H1 (cell line): Measurements from ENCODE around the gene NKIRAS2. TPM values are rescaled to one million over a fixed set of nuclear protein-coding genes. Genes with fewer than 3 reads are reported as not detected.

Experiments used
- CTCF ChIA-PET: fragments of 300-600 bp; sonication (Branson Sonifier 250); formaldehyde crosslinking; loops from one replicate; lab custom pipeline; 2021; ENCODE audit not compliant: partially characterized antibody; lab: Charles Lee
- POLR2A ChIA-PET: fragments of 300-600 bp; sonication (Branson Sonifier 250); formaldehyde crosslinking; loops from one replicate; lab custom pipeline; 2021; ENCODE audit warnings: inconsistent platforms; ENCODE audit not compliant: partially characterized antibody; lab: Charles Lee
- DNase-seq, 2 experiments: peaks; one replicate each; pipeline versions ENCODE4 v3.0.0 to v3.0.0-alpha.2; 2010 to 2022; ENCODE audit warnings: low spot score in 2 of 2, low read depth in 1 of 2, mixed read lengths in 1 of 2
- FAIRE-seq: peaks from 2 replicates; lab custom pipeline; 2011; peaks lifted over from hg19 to GRCh38; lab: Jason Lieb, UNC
- H2AFZ ChIP-seq: 2 replicates; pipeline ENCODE4 v1.8.1; 2012; ENCODE audit warnings: low read length, inconsistent platforms
- H2AK5ac ChIP-seq: 2 replicates; pipeline ENCODE4 v1.6.1; 2013; ENCODE audit warnings: low read depth, low read length
- H2BK120ac ChIP-seq: replicated peaks from 2 replicates; pipeline ENCODE3; 2013; ENCODE audit warnings: low read depth, low read length, inconsistent platforms
- H2BK12ac ChIP-seq: 2 replicates; pipeline ENCODE4 v1.6.1; 2013; ENCODE audit warnings: low read depth, low read length
- H2BK15ac ChIP-seq: 2 replicates; pipeline ENCODE4 v1.6.1; 2013; ENCODE audit warnings: low read length
- H2BK20ac ChIP-seq: 2 replicates; pipeline ENCODE4 v1.6.1; 2013; ENCODE audit warnings: low read length
- H2BK5ac ChIP-seq: 2 replicates; pipeline ENCODE4 v1.6.1; 2013; ENCODE audit warnings: low read depth, low read length
- H3K14ac ChIP-seq: 2 replicates; pipeline ENCODE4 v1.6.1; 2013; ENCODE audit warnings: inconsistent platforms; ENCODE audit not compliant: insufficient read length
- H3K18ac ChIP-seq: 2 replicates; pipeline ENCODE4 v1.6.1; 2013; ENCODE audit warnings: low read length; ENCODE audit errors: extremely low read depth
- H3K23ac ChIP-seq: 2 replicates; pipeline ENCODE4 v1.6.1; 2013; ENCODE audit warnings: inconsistent platforms; ENCODE audit not compliant: insufficient read length
- H3K23me2 ChIP-seq: 2 replicates; pipeline ENCODE4 v1.6.1; 2013; ENCODE audit warnings: low read depth, low read length
- H3K27ac ChIP-seq: 2 replicates; pipeline ENCODE4 v1.6.1; 2011; ENCODE audit warnings: low read depth, low read length, inconsistent platforms
- H3K27me3 ChIP-seq, 4 experiments: replicated peaks in 1 of 4; 1 replicate in 1 of 4; 2 replicates in 3 of 4; pipeline versions ENCODE4 v1.6.1 to v1.8.1; 2011 to 2013; ENCODE audit warnings: low read length in 3 of 4, mild to moderate bottlenecking in 3 of 4, inconsistent platforms in 2 of 4, mixed read lengths in 2 of 4, moderate library complexity in 1 of 4; ENCODE audit not compliant: control insufficient read depth in 3 of 4, insufficient read depth in 3 of 4; ENCODE audit errors: extremely low read depth in 1 of 4
- H3K36me3 ChIP-seq, 4 experiments: 2 replicates each; pipeline versions ENCODE4 v1.6.1 to v1.8.1; 2011 to 2013; ENCODE audit warnings: mild to moderate bottlenecking in 4 of 4, low read length in 3 of 4, moderate library complexity in 2 of 4, control low read depth in 1 of 4, inconsistent platforms in 1 of 4; ENCODE audit not compliant: insufficient read depth in 4 of 4, control insufficient read depth in 2 of 4
- H3K4ac ChIP-seq: replicated peaks from 2 replicates; pipeline ENCODE3; 2013; ENCODE audit warnings: low read length, low read depth, mixed read lengths, inconsistent platforms; ENCODE audit not compliant: insufficient read length
- H3K4me1 ChIP-seq, 4 experiments: replicated peaks in 1 of 4; 1 replicate in 1 of 4; 2 replicates in 3 of 4; pipeline versions ENCODE4 v1.6.1 to v1.8.1; 2011 to 2013; ENCODE audit warnings: low read length in 3 of 4, inconsistent platforms in 2 of 4, mixed read lengths in 1 of 4; ENCODE audit not compliant: insufficient read depth in 4 of 4, control insufficient read depth in 3 of 4
- H3K4me2 ChIP-seq, 2 experiments: 2 replicates each; pipeline versions ENCODE4 v1.6.1 to v1.8.1; 2011 to 2013; ENCODE audit warnings: low read depth in 2 of 2, low read length in 2 of 2, control low read depth in 1 of 2, inconsistent platforms in 1 of 2, mild to moderate bottlenecking in 1 of 2; ENCODE audit not compliant: insufficient read depth in 1 of 2
- H3K4me3 ChIP-seq, 4 experiments: fragments of 200-600, 300-600 bp in 1 of 4; sonication (generic), shearing (Covaris generic), sonication (Bioruptor Twin) in 1 of 4; 2 replicates each; pipeline versions ENCODE4 v1.5.1 to v1.8.1; 2011 to 2016; ENCODE audit warnings: low read length in 4 of 4, low read depth in 3 of 4, control low read depth in 2 of 4, inconsistent platforms in 2 of 4, mild to moderate bottlenecking in 2 of 4, mixed read lengths in 1 of 4, moderate library complexity in 1 of 4; ENCODE audit not compliant: insufficient read depth in 2 of 4; ENCODE audit errors: extremely low read depth in 1 of 4
- H3K56ac ChIP-seq: replicated peaks from 2 replicates; pipeline ENCODE3; 2013; ENCODE audit warnings: low read depth, mild to moderate bottlenecking, mixed read lengths, low read length, inconsistent platforms; ENCODE audit not compliant: insufficient read length
- H3K79me1 ChIP-seq: 2 replicates; pipeline ENCODE4 v1.6.1; 2013; ENCODE audit warnings: low read depth, low read length, control low read depth
- H3K79me2 ChIP-seq, 2 experiments: 2 replicates each; pipeline versions ENCODE4 v1.6.1 to v1.8.1; 2012 to 2013; ENCODE audit warnings: low read length in 2 of 2, mild to moderate bottlenecking in 2 of 2, inconsistent platforms in 1 of 2; ENCODE audit not compliant: insufficient read depth in 2 of 2, control insufficient read depth in 1 of 2
- H3K9ac ChIP-seq, 4 experiments: replicated peaks in 1 of 4; 1 replicate in 1 of 4; 2 replicates in 3 of 4; pipeline versions ENCODE4 v1.6.1 to v1.8.1; 2011 to 2013; ENCODE audit warnings: low read depth in 3 of 4, low read length in 3 of 4, control low read depth in 2 of 4, mild to moderate bottlenecking in 2 of 4, moderate library complexity in 2 of 4, inconsistent platforms in 1 of 4; ENCODE audit errors: extremely low read depth in 1 of 4
- H3K9me3 ChIP-seq, 2 experiments: 2 replicates each; pipeline versions ENCODE4 v1.6.1 to v1.8.1; 2012 to 2013; ENCODE audit warnings: mild to moderate bottlenecking in 2 of 2, moderate library complexity in 2 of 2, control low read depth in 1 of 2, inconsistent platforms in 1 of 2, low read depth in 1 of 2, low read length in 1 of 2, mixed read lengths in 1 of 2; ENCODE audit not compliant: insufficient read depth in 2 of 2
- H4K20me1 ChIP-seq, 2 experiments: replicated peaks in 1 of 2; 2 replicates each; pipeline versions ENCODE3 to v1.8.1; 2011 to 2013; ENCODE audit warnings: inconsistent platforms in 2 of 2, low read length in 2 of 2, mild to moderate bottlenecking in 1 of 2; ENCODE audit not compliant: insufficient read depth in 2 of 2, control insufficient read depth in 1 of 2
- H4K5ac ChIP-seq: 2 replicates; pipeline ENCODE4 v1.6.1; 2013; ENCODE audit warnings: low read length, low read depth, mixed read lengths, inconsistent platforms; ENCODE audit not compliant: insufficient read length
- H4K8ac ChIP-seq: 2 replicates; pipeline ENCODE4 v1.8.0; 2013; ENCODE audit warnings: mild to moderate bottlenecking, moderate library complexity, low read length, inconsistent platforms; ENCODE audit not compliant: insufficient read depth; ENCODE audit errors: extremely low read depth
- H4K91ac ChIP-seq: replicated peaks from 2 replicates; pipeline ENCODE3; 2013; ENCODE audit warnings: low read length, mixed read lengths, inconsistent platforms; ENCODE audit not compliant: insufficient read length
- MAFK ChIP-seq: IDR thresholded peaks from 2 replicates; pipeline ENCODE4 v1.6.1; 2012; ENCODE audit warnings: low read depth, mild to moderate bottlenecking, improper control_type of control experiment, low read length
- RFX5 ChIP-seq: IDR thresholded peaks from 2 replicates; pipeline ENCODE4 v1.6.1; 2011; ENCODE audit warnings: low read depth, low read length, improper control_type of control experiment, borderline replicate concordance
- SP4 ChIP-seq: IDR thresholded peaks from 2 replicates; pipeline ENCODE4 v1.6.1; 2012; ENCODE audit warnings: low read length, inconsistent platforms
- TEAD4 ChIP-seq: IDR thresholded peaks from 2 replicates; pipeline ENCODE4 v1.6.1; 2012; ENCODE audit warnings: low read depth, low read length, inconsistent platforms, mixed read lengths
- WGBS, 2 experiments: shearing (Covaris generic) in 1 of 2; methylation state at CpG; one replicate each; pipeline versions ENCODE4 v1.1.6 to v1.1.7; 2013 to 2015; ENCODE audit warnings: low lambda C conversion rate in 2 of 2, mixed read lengths in 2 of 2, inconsistent platforms in 1 of 2, low coverage in 1 of 2, missing lambda C conversion rate in 1 of 2; ENCODE audit not compliant: insufficient replicate concordance in 2 of 2, insufficient coverage in 1 of 2, insufficient read length in 1 of 2; ENCODE audit errors: extremely low coverage in 1 of 2, missing lambda C conversion rate in 1 of 2; 5-methylcytosine and 5-hydroxymethylcytosine counted together
- polyA plus RNA-seq, 7 experiments: library from polyadenylated mRNA; depleted of rRNA in 3 of 7; stranded (reverse) in 5 of 7; unstranded in 2 of 7; fragments of >200 nt in 5 of 7; fragments of 200-250 nt in 2 of 7; gene quantifications; 1 replicate in 5 of 7; 2 replicates in 1 of 7; 4 replicates in 1 of 7; pipeline versions ENCODE4 v1.2.1 to v1.2.3, GENCODE V29; 2011 to 2013; ENCODE audit warnings: missing spikeins in 2 of 7, mixed read lengths in 2 of 7
- total RNA-seq: library from RNA; stranded (reverse); fragmentation: NEBNext Ultra II Directional; extraction: Animal tissue kit (Norgen Biotek cat#: 25700); gene quantifications from 2 replicates; pipeline ENCODE4 v1.2.1, GENCODE V29; 2021

Gene NKIRAS2
- total and polyA plus RNA-seq, 2 of the 8 experiments (the other 6 are each of a cell fraction or from before 2014, with no cell fraction given), result 34.5 to 51.1 TPM

DNA sequence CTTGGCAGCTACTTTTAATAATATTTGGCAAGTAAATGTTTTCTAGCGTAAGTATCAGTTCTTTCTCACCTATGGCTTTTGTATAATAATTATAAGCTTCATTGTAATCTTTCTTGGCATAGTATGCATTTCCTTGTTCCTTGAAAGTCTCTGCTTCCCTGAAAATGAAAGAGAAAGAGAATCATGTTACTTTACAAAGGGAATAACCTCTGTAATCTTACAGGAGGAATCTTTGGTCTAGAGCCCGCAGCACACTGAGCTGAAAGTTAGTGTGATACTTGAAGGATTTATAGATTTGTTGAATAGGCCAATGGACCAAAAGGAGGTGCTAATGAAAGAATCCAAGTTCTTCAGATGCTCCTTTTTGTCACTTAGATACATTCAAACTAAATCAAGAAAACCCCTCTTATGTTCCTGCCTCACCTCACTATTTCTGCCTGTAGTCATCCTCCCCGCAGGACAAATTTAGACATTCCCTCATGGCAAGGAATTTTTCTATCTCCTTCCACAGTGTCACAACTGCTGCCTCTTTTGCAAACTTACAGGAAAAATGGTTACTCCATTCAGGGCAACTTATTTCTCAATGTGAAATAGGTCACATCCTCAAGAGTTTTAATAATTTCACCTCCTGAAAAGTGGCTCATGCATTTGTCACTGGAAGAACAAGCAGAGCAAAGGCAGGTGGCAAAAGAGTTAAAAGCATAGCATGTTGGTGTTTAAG, 19.3 kb upstream of the NKIRAS2 start:
- peaks cover 19 to 69% (median 52%) of the 10 kb centered on the region in 4 experiments for H3K36me3 ChIP-seq
- no peak overlapping the region for H2AFZ ChIP-seq
- no peaks in the 10 kb centered on the region; the same call in 1 of the 2 replicates for H3K79me1 ChIP-seq
- WGBS, 2 experiments, result 97% methylated on average over 3 of the region's 3 CpGs; no CpG with 5 or more reads in 1 of the 2 experiments
- no peak overlapping the region for H3K4me2 ChIP-seq
- no peak overlapping the region for H2BK15ac ChIP-seq
- H2BK12ac ChIP-seq, result no peak overlapping the region
- no peaks in the 10 kb centered on the region for H3K9me3 ChIP-seq
- no peak overlapping the region for H3K4ac ChIP-seq
- H4K8ac ChIP-seq, result no peak overlapping the region
- FAIRE-seq, result no peak
- no peak overlapping the region for H3K9ac ChIP-seq
- ChIA-PET POLR2A (no interaction called here), CTCF (interaction anchor here (0.6 to 1.3 kb wide), 3 partner anchors 9 to 114 kb away, joined by 3 to 4 read pairs (median 3); no protein-coding TSS in a partner anchor)
- H3K4me1 ChIP-seq, result no peaks in the 10 kb centered on the region
- H3K23ac ChIP-seq, result no peak overlapping the region
- H2AK5ac ChIP-seq, result no peak overlapping the region
- DNase-seq, result no peak
- H4K20me1 ChIP-seq, result peaks cover 5 to 12% of the 10 kb centered on the region in 2 experiments
- H3K14ac ChIP-seq, result no peak overlapping the region
- no peak overlapping the region for H4K91ac ChIP-seq
- H2BK5ac ChIP-seq, result no peak overlapping the region
- H3K56ac ChIP-seq, result no peak overlapping the region
- no peak overlapping the region for H4K5ac ChIP-seq
- H3K79me2 ChIP-seq, result peaks cover 19 to 49% of the 10 kb centered on the region in 2 experiments
- H2BK120ac ChIP-seq, result no peak overlapping the region
- no peaks in the 10 kb centered on the region for H3K27me3 ChIP-seq
- no peak overlapping the region for H3K4me3 ChIP-seq
- no peak overlapping the region for H3K18ac ChIP-seq
- no peak overlapping the region for H2BK20ac ChIP-seq
- H3K23me2 ChIP-seq, result no peaks in the 10 kb centered on the region
- no peak overlapping the region for H3K27ac ChIP-seq
- TF ChIP-seq RFX5 (no peak), MAFK (no peak), SP4 (no peak), TEAD4 (no peak)
